Measurements from ENCODE around the gene G6PC3. TPM values are rescaled to one million over a fixed set of nuclear protein-coding genes. Genes with fewer than 3 reads are reported as not detected.
A peak's percentile ranks its signal among the peaks of the same experiment; 100 is the strongest.
"Not testable (repeated sequence)": the region's sequence is repeated elsewhere in the genome, so short reads cannot be mapped to it uniquely, and the experiment has no call there.

The G6PC3 gene
- total RNA-seq, 1 donor from 2014 or later = 63.2 TPM

GRCh38 chr17:44119062-44119461 is 48.5 kb downstream of the G6PC3 start:
- H3K4me1 Mint-ChIP-seq = peaks cover 17% of the 10 kb centered on the region
- TF ChIP-seq CTCF (IDR thresholded peaks at IDR 0.05; ENCODE audit: unreplicated experiment) = no peak
- no peaks in the 10 kb centered on the region for H3K9me3 Mint-ChIP-seq
- no peak overlapping the region for H3K4me3 Mint-ChIP-seq
- DNase-seq (ENCODE audit: low spot score in 2 of 2, unreplicated experiment in 2 of 2) = no peak
- H3K36me3 Mint-ChIP-seq = no peaks in the 10 kb centered on the region
- H3K27ac Mint-ChIP-seq = no peak overlapping the region
- no peaks in the 10 kb centered on the region for H3K27me3 Mint-ChIP-seq (ENCODE audit: low read depth)

- H3K4me3 Mint-ChIP-seq = no peak overlapping the region
Measured at GRCh38 chr17:44119798-44120197, 49.3 kb downstream of the G6PC3 start.

GRCh38 chr17:44120281-44120680 is 49.7 kb downstream of the G6PC3 start:
- H3K27ac Mint-ChIP-seq; H3K36me3 Mint-ChIP-seq; H3K9me3 Mint-ChIP-seq; H3K4me3 Mint-ChIP-seq; DNase-seq (ENCODE audit: low spot score in 2 of 2, unreplicated experiment in 2 of 2); H3K27me3 Mint-ChIP-seq (ENCODE audit: low read depth): not testable (repeated sequence)
- H3K4me1 Mint-ChIP-seq = peaks cover 21% of the 10 kb centered on the region

More at GRCh38 chr17:44119798-44120197, 49.3 kb downstream of the G6PC3 start:
- DNase-seq (ENCODE audit: low spot score in 2 of 2, unreplicated experiment in 2 of 2) = no peak
- H3K27me3 Mint-ChIP-seq (ENCODE audit: low read depth) = no peaks in the 10 kb centered on the region
- H3K27ac Mint-ChIP-seq = no peak overlapping the region
- TF ChIP-seq CTCF (IDR thresholded peaks at IDR 0.05; ENCODE audit: unreplicated experiment) = no peak
- no peaks in the 10 kb centered on the region for H3K36me3 Mint-ChIP-seq
- H3K4me1 Mint-ChIP-seq = peaks cover 21% of the 10 kb centered on the region
- no peaks in the 10 kb centered on the region for H3K9me3 Mint-ChIP-seq

- H3K9me3 Mint-ChIP-seq = no peaks in the 10 kb centered on the region
- H3K4me3 Mint-ChIP-seq = peak overlapping the region; percentile 94
- no peak for TF ChIP-seq CTCF (IDR thresholded peaks at IDR 0.05; ENCODE audit: unreplicated experiment)
- no peaks in the 10 kb centered on the region for H3K36me3 Mint-ChIP-seq
- no peak for DNase-seq (ENCODE audit: low spot score in 2 of 2, unreplicated experiment in 2 of 2)
- peak overlapping the region; percentile 16 for H3K27ac Mint-ChIP-seq
- peaks cover 21% of the 10 kb centered on the region for H3K4me1 Mint-ChIP-seq
- no peaks in the 10 kb centered on the region for H3K27me3 Mint-ChIP-seq (ENCODE audit: low read depth)
Measured at GRCh38 chr17:44120851-44121605, 50.5 kb downstream of the G6PC3 start.

- no peak for DNase-seq (ENCODE audit: low spot score in 2 of 2, unreplicated experiment in 2 of 2)
- Mint-ChIP-seq H3K4me3 (peak overlapping the region; percentile 94), H3K4me1 (peaks cover 21% of the 10 kb centered on the region)
Measured at GRCh38 chr17:44121997-44122815, 51.7 kb downstream of the G6PC3 start.

More at GRCh38 chr17:44121997-44122815, 51.7 kb downstream of the G6PC3 start:
- Mint-ChIP-seq H3K27me3 (ENCODE audit: low read depth) (no peaks in the 10 kb centered on the region), H3K9me3 (no peaks in the 10 kb centered on the region), H3K36me3 (no peaks in the 10 kb centered on the region), H3K27ac (no peak overlapping the region)
- no peak for TF ChIP-seq CTCF (IDR thresholded peaks at IDR 0.05; ENCODE audit: unreplicated experiment)

All from mesothelial cell of epicardium (in vitro differentiated cells).